Measurements from ENCODE around the gene SIGLEC15.
"Not testable (repeated sequence)": the region's sequence is repeated elsewhere in the genome, so short reads cannot be mapped to it uniquely, and the experiment has no call there.

Gene SIGLEC15, protein sequence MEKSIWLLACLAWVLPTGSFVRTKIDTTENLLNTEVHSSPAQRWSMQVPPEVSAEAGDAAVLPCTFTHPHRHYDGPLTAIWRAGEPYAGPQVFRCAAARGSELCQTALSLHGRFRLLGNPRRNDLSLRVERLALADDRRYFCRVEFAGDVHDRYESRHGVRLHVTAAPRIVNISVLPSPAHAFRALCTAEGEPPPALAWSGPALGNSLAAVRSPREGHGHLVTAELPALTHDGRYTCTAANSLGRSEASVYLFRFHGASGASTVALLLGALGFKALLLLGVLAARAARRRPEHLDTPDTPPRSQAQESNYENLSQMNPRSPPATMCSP

DNA sequence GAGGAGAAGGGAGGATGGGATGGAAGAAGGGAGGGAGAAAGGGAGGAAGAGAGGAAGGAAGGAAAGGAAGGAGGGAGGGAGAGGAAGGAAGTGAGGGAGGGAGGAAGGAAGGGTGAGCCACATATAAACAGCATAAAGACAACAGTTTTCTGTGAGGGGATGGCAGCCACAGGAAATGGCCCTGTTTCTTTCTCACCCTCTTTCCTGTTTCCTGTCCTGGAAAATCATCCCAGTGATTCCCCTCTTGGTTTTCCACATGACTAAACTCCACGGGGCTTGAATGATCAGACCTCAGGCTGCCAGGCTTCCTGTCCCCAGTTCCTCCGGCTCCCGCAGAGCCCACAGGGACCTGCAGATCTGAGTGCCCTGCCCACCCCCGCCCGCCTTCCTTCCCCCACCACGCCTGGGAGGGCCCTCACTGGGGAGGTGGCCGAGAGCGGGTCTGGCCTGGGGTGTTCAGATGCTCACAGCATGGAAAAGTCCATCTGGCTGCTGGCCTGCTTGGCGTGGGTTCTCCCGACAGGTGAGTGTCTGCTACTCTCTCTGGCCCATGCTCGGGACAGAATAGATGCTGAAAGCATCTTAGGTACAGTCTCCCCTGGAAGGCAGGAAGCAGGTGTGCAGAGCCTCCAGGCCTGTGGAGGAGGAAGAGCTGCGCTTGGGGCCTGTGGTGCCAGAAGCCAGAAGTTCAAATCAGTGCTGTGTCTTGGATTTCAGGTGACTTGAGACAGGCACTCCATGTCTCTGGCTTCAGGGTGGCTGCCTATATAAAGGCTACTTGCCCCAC lies at the start of gene SIGLEC15:
SIGLEC15 (plus strand) TSS at position 418 of the 787 bp plus-strand sequence; CDS start at position 472, 54 bp downstream.
- no peak for DNase-seq

DNA sequence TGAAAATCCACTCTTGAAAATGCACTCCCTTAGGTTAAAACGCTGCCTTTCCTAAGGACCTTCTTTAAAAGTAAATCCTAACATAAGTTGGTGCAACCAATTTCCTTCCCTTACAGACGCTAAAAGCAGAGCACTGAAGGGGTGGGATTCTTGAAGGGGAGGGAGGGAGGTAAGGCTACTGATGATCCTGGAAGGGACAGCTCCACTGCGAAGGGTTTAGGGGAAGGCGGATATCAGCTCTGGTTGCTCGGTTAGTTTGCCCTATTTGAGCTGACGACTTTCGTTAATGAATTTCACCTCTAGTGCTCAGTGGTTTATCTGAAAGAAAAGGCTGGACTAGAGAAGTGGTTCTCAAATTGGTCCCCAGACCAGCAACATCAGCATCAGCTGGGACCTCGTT lies 49.7 kb upstream of the SIGLEC15 start:
- peak in 2 of 56 donors; percentile 26 for DNase-seq

DNA sequence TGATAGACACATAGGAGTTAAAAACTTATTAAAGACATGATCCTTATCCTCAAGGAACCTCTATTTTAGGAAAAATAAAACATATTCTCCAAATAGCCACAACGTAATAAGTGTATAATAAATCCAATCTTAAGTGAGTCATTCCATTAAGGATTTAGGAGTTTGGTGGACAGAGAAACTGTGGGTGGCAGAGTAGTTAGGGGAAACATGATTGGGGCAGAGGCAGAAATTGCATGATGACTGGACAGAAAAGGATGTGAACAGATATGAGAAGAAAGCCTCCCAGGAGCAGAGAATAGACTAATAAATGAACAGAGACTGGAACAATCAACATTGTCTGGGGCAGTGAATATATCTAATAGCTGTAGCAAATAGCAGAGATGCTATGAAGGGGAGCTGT lies 48.1 kb upstream of the SIGLEC15 start:
- no peak for DNase-seq

DNA sequence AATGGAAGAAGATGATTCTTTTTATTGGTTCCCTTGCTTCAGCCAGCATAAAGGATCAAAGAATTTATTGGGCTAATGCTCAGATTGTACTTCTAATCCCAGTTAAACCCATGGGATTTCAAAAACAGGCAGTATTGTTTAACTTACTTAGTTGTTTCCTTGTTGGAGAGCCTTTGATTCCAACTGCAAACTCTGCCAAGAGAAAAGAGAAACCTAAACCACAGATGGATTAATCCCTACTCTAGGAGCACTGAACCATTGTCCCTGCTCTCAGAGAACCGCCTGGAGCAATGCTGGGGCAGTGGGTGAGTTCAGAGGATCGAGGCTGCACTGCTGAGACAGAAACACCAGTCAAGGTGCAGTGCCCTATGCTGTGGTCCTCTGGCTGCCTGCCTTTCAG lies 44.9 kb upstream of the SIGLEC15 start:
- DNase-seq: no peak

DNA sequence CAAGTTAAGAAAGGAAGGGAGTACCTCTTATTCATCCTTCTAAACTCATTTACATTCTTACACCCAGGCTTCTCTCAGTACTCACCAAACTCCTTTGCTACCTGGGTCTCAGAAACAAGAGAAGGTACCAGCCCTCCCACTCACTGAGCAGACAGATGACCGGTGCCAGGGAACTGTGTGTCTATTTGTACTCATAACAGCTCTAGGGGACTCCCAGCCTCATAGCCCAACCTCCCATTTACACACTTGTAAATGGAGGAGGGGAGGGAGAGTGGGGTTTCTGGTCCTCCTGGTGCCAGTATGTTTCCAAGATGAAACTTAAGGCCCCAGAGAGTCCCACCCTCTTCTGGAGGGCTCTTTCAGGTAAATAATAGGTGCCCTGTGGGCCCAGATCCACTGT lies 42.8 kb upstream of the SIGLEC15 start:
- DNase-seq: no peak

DNA sequence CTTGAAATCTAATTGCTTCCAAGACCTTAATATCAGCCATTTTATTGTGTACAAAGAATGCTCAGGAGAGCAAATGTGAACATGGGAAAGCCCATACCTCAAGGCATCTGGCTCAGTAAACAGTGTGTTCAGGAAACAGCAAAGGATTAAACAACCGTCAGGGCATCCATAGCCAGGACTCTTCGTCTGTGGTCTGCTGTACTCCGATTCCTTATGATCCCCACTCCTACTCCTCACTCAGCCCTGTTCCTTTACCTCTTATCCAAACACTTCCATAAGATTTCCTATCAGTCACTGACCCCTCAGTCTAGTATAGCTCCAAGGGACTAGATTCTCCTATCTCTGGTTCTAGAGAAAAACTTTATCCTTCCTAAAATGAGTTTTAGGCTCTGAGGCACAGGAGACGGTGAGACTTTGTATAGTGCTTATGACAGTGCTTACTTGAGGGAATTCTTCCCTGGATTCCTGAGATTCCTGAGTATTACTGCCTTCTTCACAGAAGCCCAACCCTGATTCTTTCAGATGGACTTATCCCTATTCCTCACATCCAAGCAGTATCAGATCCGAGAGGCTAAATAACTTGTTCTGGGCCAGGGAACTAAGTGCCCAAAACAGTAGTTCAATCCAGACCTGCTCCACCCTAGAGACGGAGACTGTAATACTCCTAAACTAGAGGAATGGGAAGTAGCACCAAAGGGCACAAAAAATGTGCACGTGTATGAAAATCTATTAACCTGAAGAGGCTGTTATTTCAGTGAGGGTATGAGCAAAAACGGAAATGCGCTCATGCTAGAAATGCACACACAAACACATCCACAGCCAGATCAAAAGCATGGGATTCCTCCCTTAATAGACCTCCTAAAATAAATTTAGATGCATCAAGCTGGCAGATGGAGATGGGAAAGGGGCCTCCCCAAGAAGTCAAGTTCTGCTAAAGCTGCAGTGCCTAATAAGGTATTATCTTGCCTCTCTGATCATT lies 42.1 kb upstream of the SIGLEC15 start:
- no peak for DNase-seq

DNA sequence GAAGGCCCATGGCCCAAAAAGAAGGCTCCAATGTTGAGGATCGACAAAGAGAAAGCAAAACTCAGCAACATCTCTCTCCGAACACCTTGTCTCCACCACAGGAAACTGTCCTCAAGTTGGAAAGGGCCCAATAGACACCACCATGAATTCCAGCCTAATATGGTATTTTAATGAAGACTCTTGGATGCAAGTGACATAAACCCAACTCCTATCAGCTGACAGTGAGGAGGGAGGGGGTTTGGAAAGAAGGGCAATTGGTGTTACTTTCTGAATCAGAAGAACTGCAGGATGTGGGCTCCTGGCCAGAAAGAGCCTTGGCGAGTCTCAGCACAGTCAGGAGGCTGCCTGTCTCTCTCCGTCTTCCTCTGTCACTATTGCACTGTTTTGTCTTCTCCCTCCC lies 40.3 kb upstream of the SIGLEC15 start:
- DNase-seq: no peak

DNA sequence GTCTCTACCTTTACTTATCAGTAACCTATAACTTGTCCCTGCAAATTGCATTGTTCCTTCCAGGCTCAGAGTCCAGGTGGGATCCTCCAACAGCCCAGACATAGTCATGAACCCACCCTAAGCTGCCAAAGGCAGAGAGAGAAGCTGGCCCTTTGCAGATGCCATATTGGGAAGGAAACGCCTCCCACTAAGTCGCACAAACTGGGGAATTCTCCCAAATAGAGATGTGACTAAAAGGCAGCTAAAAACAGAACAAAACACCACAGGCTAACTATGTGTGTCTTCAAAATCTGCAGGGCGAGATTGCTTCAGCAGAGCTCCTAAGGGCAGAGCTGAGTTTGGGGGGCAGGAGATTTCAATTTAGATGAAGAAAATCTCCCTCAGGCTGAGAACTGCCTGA lies 38.5 kb upstream of the SIGLEC15 start:
- no peak for DNase-seq

DNA sequence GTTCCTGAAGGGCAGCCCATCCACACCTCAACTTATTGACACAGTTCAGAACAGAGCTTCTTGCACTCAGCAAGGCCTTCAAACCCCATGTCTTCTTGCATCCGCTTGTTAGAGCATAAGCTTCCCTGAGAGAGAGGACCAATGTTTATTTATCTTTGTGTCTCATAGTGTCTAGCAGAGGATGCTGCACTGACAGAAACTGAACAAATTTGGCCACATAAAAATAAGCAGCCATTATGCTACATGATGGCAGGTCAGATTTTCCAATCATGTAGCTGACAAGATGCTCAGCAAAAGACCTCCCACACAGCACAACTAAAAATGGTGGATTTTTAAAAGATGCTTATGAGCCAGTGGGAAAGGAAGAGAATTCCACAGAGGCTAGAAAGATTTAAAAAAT lies 38.1 kb upstream of the SIGLEC15 start:
- DNase-seq: no peak

DNA sequence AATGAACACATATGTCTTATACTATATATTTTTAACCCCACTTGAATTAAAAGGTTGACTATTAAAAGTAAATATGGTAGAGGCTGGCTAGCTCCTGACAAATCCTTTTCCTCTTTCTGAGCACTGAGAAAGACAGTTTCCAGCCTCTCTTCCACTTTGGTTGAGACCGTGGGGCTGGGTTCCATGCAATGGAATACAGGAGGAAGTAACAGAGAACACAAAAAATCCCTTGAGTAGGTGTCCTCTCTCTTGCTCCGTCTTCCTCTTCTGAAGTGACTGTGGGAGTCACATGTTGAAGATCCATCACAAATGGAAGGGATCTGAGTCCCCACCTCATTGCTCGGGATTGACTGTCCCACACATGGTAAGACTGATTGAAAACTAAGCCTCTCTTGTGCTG lies 36.6 kb upstream of the SIGLEC15 start:
- no peak for DNase-seq

DNA sequence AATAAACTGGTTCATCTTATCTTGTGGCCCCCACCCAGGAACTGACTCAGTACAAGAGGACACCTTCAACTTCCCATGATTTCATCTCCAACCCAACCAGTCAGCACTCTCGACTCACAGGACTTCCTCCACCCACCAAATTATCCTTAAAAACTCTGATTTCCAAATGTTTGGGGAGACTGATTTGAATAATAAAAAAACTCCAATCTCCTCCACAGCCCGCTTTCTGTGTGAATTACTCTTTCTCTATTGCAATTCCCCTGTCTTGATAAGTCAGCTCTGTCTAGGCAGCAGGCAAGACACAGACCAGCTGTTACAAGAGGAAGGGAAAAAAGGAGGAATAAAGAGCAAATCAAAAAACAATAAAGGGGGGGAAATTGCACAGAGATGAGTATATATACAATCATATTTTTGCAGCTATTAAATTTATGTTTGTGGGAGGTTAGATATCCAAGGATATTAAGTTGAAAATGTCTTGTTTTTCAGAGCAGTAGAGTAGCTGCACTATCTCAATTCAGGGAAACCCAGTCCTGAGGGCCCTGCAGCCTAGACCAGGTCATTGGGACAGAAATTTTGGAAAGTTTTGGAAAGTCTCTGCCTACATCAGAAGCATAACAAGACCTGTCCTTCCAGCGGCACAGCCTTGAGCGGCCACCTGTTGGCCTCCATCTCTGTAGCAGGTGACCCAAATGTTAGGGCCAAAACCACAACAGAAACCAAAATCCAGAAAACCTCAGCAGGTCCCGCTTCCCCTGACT lies 32.8 kb upstream of the SIGLEC15 start:
- no peak for DNase-seq

DNA sequence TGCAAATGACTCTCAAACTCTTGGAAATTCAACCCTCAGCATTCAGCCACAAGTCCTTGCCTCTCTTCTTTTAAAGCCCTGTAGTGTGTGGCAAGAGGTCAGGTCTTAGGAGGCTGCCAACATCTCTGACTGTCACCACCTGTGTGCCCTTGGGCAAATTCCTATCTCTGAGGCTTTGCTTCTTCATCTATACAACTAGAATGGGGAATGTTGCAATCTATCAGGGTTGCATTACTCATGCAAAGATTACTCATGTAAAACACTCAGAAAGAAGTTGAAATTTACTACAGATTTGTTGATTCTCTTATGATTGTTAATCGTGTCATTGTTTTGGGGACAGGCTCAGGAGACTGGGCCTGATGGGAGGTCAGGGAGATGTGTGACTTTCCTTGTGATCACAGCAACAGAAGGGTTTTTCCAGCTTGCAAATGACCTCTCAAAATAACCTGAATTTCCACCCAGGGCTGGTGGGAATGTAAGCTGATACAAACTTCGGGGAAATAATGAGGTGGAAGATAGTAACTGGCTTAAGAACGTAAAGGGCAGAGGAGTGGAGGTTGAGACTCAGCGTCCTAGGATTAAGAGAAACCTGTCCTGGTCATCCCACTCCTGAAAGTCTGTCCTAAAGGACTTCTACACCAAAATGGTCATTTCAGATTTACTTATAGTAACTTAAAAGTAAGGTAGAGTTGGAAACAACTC lies 32.1 kb upstream of the SIGLEC15 start:
- no peak for DNase-seq

DNA sequence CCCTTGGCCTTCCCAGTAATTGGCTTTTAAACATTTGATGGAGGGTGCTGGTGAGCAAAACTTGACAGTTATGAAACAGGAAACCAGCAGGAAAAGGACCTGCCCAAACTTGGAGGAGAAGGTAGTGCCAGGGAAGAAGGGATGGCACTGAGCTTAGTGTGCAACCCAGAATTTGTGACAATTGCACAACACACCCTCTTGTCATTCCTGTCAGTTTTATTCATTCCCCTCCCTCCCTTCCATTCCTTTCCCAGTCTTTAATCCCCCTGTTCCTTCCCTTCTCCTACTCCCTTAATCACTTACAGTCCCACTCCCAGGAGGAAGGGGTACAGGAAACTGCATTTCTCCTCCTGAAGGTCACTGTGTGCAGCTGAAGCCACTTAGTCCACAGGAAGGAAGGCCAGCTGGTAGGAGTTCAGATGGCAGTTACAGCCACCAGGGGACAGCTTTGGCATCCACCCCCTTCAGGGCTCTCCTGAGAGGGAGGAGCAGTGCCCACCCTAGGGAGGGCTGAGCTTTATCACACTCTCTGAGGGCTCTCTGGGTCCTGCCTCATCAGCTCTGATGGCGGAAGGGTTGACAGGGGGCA lies 24.0 kb upstream of the SIGLEC15 start:
- DNase-seq: no peak

DNA sequence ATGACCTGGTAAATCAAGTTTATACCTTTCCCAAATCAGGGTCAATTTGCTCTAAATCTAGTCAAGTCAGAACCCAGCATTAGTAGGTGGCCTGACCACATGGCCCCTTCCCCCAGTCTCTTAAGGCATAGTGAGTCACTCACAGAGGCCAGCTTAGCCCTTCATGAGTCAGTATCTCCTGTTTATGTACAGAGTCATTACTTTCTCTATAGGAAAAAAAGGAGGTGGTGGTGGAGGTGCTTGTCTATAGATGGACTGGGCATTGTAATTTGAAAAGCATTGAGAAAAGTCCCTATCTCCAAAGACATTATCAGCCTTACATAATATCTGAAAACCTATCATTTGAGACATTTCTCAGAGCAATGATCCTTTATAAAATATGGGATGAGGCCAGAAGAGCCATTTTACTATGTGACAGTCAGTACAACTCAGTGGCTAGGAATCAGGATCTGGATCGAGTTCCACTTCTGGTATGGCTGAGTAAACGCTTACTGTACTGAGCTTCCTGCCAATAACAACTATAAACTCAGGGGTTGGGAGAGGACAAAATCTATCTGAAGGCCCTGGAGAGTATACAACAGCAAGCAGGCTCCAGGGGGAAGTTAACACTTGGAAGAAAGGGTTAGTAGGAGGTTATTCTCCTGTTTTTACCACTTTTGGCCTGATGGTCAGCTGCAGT lies 22.5 kb upstream of the SIGLEC15 start:
- DNase-seq: no peak

DNA sequence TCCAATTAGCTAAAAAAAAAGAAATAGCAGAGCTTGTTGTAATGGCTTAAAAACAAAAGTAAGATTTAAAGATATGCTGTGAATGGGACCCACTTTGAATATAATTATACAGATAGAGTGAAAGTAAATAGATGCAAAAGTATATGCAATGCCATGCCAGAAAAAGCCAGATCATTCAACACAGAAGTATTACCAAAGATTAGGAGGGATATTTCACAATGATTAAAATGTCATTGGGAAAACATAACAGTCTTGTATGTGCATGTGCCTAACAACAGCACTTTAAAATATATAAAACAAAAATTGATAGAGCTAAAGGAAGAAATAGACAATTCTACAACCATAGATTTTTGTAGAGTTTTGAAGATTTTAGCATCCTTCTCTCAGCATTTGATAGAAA lies 19.9 kb upstream of the SIGLEC15 start:
- DNase-seq: no peak

DNA sequence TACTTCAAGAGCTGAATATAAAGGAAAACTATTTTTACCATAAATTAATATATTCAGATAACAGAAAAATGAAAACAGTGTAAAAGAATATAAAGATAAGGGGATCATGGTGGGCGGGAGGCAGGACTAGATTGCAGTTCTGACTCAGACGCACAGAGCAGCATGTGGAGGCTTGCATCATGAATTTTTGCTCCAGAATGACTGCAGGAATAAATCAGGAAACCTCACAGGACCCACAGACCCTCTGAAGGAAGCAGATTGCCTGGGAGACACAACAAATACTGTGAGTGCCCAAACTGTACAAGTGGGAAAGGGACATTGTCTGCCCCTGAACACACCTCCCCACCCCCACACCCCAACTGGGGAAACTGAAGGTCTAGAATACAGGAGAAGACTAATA lies 19.2 kb upstream of the SIGLEC15 start:
- DNase-seq: peak in 1 of 56 donors; percentile 15

DNA sequence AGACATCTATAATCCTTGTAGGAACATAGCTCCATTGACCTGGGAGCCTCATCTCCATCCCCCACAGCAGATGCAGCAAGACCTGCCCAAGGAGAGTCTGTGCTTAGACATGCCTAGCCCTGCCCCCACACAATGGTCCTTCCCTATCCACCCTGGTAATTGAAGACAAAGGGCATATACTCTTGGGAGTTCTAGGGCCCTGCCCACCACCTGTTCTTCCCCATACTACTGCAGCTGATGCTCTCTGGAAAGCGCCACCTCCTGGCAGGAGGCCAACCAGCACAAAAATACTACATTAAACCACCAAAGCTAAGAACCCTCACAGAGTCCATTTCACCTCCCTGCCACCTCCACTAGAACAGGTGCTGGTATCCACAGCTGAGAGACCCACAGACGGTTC lies 18.3 kb upstream of the SIGLEC15 start:
- not testable (repeated sequence) for DNase-seq

DNA sequence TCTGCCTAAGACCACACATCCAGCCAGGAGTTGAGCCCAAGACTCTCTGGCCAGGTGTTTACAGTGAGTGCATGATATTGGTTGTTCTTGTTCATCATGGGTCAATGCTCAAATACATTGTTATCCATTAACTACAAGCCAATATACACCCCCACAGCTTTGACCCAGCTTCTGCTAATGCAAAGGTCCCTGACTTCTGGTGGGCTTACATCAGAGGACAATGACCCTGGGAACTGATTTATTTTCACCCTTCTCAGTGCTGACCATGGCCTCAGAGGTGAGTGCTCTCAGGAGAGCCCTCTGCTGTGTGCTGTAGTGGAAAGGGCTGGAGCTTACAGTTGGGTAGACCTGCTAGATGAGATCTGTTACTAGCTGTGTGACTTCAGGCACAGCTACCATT lies 10.7 kb upstream of the SIGLEC15 start:
- not testable (repeated sequence) for DNase-seq

DNA sequence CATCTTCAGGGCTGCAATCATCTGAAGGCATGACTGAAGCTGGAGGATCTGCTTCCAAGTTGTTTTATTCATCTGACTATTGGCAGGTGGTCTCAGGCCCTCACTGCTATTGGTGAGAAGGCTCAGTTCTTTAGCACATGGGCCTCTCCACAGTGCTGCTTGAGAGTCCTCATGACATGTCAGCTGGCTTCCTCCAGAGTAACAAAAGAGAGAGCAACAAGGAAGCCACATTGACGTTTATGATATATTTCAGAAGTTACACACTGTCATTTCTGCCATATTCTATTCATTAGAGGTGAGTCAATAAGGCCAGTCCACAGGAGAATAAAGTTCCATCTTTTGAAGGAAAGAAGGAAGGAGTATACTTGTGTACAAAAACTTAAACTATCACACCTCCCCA lies 7.9 kb upstream of the SIGLEC15 start:
- no peak for DNase-seq

Measured in nucleus accumbens (tissue), 56 donors.